Measurements from ENCODE around the gene UBE2V1. TPM values are rescaled to one million over a fixed set of nuclear protein-coding genes. Genes with fewer than 3 reads are reported as not detected.

UBE2V1 gene
- total RNA-seq, 1 donor from 2014 or later = 117 TPM

GRCh38 chr20:50049442-50050026 is 63.4 kb downstream of the UBE2V1 start:
- Mint-ChIP-seq H3K36me3 (no peaks in the 10 kb centered on the region), H3K27ac (no peak overlapping the region), H3K4me1 (ENCODE audit: unreplicated experiment) (peaks cover 18% of the 10 kb centered on the region), H3K27me3 (no peaks in the 10 kb centered on the region), H3K9me3 (no peaks in the 10 kb centered on the region), H3K4me3 (no peak overlapping the region)
- no peak for TF ChIP-seq CTCF (conservative IDR thresholded peaks at IDR 0.05)
- no peak for DNase-seq (ENCODE audit: extremely low spot score, unreplicated experiment)

- no peak for TF ChIP-seq CTCF (conservative IDR thresholded peaks at IDR 0.05)
- no peaks in the 10 kb centered on the region for H3K36me3 Mint-ChIP-seq
- no peaks in the 10 kb centered on the region for H3K9me3 Mint-ChIP-seq
- H3K4me1 Mint-ChIP-seq (ENCODE audit: unreplicated experiment) = peaks cover 13% of the 10 kb centered on the region
- H3K27ac Mint-ChIP-seq = peak overlapping the region; percentile 50
- H3K27me3 Mint-ChIP-seq = no peaks in the 10 kb centered on the region
- H3K4me3 Mint-ChIP-seq = no peak overlapping the region
- no peak for DNase-seq (ENCODE audit: extremely low spot score, unreplicated experiment)
These were observed 64.4 kb downstream of the UBE2V1 start for GRCh38 chr20:50048420-50049166.

GRCh38 chr20:50044353-50044960 is 68.5 kb downstream of the UBE2V1 start:
- Mint-ChIP-seq H3K27ac (no peak overlapping the region), H3K4me3 (no peak overlapping the region), H3K36me3 (no peaks in the 10 kb centered on the region), H3K4me1 (ENCODE audit: unreplicated experiment) (peaks cover 22% of the 10 kb centered on the region), H3K9me3 (no peaks in the 10 kb centered on the region), H3K27me3 (no peaks in the 10 kb centered on the region)
- DNase-seq (ENCODE audit: extremely low spot score, unreplicated experiment) = no peak
- TF ChIP-seq CTCF (conservative IDR thresholded peaks at IDR 0.05) = no peak

GRCh38 chr20:50043573-50044352 is 69.2 kb downstream of the UBE2V1 start:
- peaks cover 20% of the 10 kb centered on the region for H3K4me1 Mint-ChIP-seq (ENCODE audit: unreplicated experiment)
- no peaks in the 10 kb centered on the region for H3K36me3 Mint-ChIP-seq
- H3K9me3 Mint-ChIP-seq = no peaks in the 10 kb centered on the region
- no peak for DNase-seq (ENCODE audit: extremely low spot score, unreplicated experiment)
- no peak for TF ChIP-seq CTCF (conservative IDR thresholded peaks at IDR 0.05)
- H3K27me3 Mint-ChIP-seq = no peaks in the 10 kb centered on the region
- no peak overlapping the region for H3K27ac Mint-ChIP-seq
- H3K4me3 Mint-ChIP-seq = no peak overlapping the region

- no peaks in the 10 kb centered on the region for H3K27me3 Mint-ChIP-seq
- no peak for DNase-seq (ENCODE audit: extremely low spot score, unreplicated experiment)
- H3K36me3 Mint-ChIP-seq = no peaks in the 10 kb centered on the region
- no peaks in the 10 kb centered on the region for H3K9me3 Mint-ChIP-seq
- H3K4me1 Mint-ChIP-seq (ENCODE audit: unreplicated experiment) = peaks cover 23% of the 10 kb centered on the region
- no peak overlapping the region for H3K4me3 Mint-ChIP-seq
- H3K27ac Mint-ChIP-seq = no peak overlapping the region
- TF ChIP-seq CTCF (conservative IDR thresholded peaks at IDR 0.05) = no peak
These were observed 70.3 kb downstream of the UBE2V1 start for GRCh38 chr20:50042370-50043313.

Data from type B pancreatic cell (in vitro differentiated cells).